ENCODE results near the gene GSTCD.

Gene GSTCD

GRCh38 chr4:105894660-105895582 is 186.3 kb downstream of the GSTCD start, which contains the start of gene NPNT:
Gene NPNT (plus strand): TSS chr4:105895471. CDS start chr4:105895653, 182 bp downstream.
- DNase-seq: no peak

- no peak for DNase-seq
Measured at GRCh38 chr4:105895583-105896460, 187.2 kb downstream of the GSTCD start.

GRCh38 chr4:105896461-105896942 is 187.9 kb downstream of the GSTCD start:
- no peak for DNase-seq
